ENCODE data around the gene ROBO4.

Gene ROBO4

DNA sequence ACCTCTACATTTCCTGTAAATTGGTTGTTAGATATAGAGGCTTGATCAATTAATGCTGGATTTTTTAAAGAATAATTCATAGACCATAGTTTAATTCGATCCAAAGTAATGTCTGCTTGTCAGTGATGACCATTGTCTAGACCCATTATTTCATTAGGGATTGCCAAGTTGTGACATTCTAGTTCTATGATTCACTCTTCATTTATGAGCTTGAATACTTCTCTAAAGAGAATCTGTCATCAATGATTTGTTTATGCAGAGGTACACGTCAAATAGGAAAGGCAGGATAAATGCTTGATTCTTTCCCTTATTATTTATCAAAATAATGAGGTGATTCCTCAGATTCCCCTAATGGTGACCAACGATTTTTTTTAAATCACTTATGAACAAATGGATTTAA is 56.5 kb downstream of the ROBO4 start:
- no peak for DNase-seq (ENCODE audit: low read depth in 2 of 2)

DNA sequence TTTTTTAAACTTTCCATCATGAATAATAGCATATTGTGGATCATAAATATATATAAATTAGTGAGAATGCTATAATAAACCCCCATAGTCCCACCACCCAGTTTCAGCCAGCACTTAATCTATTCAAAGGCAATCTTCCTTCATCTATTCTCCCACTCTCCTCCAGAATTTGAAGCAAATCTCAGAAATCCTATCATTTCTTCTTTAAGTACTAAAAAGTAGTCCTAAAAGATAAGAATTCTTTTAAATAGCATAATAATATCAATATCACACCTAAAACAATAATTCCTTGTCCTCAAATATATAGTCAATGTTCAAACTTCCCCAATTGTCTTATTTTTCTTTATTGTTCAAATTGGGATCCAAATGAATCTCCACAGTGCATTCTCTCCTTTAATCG is 57.0 kb downstream of the ROBO4 start:
- no peak for DNase-seq (ENCODE audit: low read depth in 2 of 2)

DNA sequence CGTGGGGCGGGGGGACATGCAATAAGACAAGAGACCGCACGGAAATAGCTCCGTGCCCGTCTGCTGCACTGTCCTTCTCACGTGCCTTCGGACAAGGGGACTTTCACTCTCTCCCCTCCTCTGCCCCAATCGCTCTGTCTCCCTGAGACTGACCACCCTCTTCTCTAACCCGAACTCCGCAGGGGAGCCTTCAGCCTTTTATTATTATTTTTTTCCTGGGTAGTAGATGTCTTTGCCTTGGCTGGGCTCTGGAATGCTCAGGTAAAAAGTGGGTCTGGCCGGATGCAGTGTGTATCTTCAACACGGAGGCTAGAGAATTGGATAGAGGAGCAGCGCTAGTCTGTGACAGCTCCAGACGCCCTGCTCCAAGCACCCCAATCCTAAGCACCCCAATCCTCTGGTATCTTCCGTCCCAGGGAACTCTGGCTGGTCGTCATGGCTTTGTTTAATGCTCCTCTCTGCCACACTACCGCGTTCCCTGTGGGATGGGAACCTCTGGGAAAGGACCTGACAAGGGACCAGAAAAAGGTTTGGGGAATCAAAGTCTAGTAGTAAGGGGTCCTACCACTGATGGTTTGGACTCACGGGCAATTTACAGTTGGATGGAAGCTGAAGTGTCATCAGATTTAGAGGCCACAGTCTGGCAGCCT is 57.6 kb downstream of the ROBO4 start:
- no peak for DNase-seq (ENCODE audit: low read depth in 2 of 2)

DNA sequence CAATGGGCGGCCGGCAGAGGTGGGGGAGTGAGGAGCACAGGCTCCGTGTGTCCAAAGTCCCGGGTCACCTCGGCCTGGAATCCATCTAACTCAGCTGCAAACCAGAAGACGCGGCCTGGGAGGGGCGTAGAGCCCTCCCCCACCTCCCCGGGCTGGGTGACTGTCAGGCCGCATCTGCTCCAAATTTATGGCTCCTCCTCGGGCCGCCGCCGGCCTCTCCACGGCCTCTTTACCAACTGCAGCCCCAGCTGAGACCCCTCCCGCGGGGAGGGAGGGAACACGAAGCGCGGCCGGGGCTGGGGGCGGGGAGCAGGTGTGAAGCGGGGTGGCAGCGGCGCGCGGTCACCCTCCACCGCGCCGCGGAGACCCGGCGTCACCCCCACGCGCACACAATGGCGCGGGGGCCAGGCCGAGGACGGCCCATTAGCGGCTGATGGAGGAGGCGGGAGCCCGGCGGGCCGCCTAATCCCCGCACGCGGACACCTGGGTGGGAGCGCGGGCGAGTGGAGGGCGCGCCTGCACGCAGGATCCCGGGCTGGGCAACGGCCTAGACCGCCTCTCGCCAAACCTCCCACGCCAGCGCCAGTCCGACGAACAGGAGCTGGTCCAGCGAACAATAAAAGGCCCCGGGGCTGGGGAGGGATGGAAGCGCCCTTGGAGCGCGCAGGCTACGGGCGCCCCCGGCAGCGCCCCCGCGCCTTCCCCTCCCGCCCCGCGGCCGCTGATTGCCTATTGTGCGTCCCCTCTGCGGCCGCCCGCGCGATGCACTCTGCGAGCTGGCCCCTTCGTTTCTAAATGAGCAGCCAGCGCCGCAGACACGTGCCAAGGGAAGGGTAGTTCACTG is 58.3 kb downstream of the ROBO4 start:
- DNase-seq (ENCODE audit: low read depth in 2 of 2), result no peak

DNA sequence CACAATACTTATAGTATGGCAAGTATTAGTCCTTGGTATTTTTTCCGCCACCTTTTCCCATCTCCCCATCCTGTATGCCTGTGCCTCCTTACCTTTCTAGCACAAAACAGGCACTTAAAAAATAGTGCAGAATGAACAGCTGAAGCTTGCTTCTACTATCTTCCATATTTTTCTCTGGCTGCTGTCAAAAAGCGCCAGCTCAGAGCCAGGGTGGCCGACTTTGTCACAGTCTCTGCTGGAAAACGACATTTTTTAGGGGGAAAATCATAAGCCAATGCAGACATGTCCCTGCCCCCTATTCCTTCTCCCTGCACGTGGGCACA is 58.9 kb downstream of the ROBO4 start:
- DNase-seq (ENCODE audit: low read depth in 2 of 2), result no peak

DNA sequence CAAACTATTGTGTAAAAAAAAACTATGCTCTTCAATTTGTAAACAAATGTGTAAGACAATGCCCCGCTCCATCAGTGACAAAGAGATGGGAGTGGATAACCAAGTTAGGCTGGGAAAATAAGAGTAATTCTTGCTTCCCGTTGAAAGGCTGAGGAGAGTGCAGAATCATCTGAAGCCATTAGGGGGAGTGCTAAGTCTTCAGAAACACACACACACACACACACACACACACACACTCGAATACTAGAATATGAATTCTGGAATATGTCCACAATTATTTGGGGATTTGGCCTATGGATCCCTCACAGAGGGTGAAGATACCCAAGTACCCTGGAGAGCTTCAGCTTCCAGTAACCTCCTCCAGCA is 60.2 kb downstream of the ROBO4 start:
- no peak for DNase-seq (ENCODE audit: low read depth in 2 of 2)

DNA sequence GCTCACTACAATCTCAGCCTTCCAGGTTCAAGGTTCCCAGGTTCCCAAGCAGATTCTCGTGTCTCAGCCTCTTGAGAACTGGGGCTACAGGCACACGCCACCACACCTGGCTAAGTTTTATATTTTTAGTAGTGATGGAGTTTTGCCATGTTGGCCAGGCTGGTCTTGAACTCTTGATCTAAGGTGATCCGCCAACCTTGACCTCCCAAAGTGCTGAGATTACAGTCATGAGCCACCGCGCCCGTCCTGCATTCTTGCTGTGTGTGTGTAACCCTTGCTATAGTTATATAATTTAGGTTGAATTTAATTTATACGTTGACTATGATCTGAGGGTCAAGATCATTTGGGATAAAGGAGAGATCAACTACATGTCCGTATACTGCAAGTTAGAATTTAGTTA is 61.7 kb downstream of the ROBO4 start:
- DNase-seq (ENCODE audit: low read depth in 2 of 2), result no peak

DNA sequence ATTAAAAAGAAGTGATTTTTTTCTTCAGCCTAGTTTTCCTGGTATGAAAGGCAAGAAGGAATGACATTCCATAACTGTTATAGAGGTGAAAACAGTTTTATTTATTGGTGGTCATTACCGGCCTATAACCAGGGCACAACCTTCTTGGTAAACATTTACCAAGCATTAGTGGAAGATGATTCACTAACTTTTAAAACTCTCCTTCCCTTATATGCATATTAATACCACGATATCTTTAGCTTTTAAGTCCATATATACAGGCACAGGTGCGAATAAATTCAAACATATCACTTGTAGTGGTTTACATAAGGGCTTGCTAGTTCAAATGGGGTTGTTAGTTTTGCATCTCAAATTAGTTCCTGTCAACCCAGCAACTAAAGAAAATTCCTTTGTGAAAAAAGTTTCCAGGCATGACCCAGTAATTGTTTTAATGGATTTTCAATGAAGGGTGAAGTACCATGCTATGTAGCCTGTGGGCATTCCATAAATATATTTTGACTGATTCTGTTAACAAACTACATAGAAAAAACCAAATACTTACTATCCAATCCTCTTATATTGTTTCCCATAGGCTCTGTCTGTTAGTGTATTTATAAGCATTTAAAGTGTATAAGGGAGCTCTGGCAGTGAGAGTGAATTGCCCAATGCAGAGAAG is 63.0 kb downstream of the ROBO4 start:
- DNase-seq (ENCODE audit: low read depth in 2 of 2), result no peak

Measured in stimulated activated CD4-positive, alpha-beta T cell treated with anti-CD3 and anti-CD28 coated beads, Interleukin-1b, Interleukin-23, amount 100 ng/mL, for 4 hours (primary cell).